ENCODE data around the gene KRT27.

KRT27 gene

DNA sequence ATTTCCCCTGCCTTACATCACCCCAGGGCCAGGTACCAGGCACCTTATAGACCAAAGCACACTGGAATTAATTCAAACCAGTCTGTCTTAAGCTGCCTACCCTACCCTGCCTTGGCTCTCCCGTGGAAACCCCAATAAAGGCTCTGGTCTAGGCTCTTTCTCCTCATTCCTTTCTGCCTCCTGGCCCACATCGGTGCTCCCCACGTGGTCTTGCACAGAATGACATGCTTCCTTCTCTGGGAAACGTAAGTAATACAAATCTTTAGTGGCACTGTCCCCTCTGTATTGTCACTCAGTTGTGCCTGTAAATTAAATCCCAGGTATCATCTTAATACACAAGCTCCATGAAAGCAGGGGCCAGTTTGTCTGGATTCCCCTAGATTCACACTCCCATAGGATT is 43.8 kb downstream of the KRT27 start:
- no peaks in the 10 kb centered on the region for H3K36me3 ChIP-seq
- H3K27me3 ChIP-seq (ENCODE audit: insufficient read depth, low read depth, severe bottlenecking) = peaks cover 95% of the 10 kb centered on the region
- TF ChIP-seq, protein P1, sequence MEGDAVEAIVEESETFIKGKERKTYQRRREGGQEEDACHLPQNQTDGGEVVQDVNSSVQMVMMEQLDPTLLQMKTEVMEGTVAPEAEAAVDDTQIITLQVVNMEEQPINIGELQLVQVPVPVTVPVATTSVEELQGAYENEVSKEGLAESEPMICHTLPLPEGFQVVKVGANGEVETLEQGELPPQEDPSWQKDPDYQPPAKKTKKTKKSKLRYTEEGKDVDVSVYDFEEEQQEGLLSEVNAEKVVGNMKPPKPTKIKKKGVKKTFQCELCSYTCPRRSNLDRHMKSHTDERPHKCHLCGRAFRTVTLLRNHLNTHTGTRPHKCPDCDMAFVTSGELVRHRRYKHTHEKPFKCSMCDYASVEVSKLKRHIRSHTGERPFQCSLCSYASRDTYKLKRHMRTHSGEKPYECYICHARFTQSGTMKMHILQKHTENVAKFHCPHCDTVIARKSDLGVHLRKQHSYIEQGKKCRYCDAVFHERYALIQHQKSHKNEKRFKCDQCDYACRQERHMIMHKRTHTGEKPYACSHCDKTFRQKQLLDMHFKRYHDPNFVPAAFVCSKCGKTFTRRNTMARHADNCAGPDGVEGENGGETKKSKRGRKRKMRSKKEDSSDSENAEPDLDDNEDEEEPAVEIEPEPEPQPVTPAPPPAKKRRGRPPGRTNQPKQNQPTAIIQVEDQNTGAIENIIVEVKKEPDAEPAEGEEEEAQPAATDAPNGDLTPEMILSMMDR (IDR thresholded peaks at IDR 0.05; ENCODE audit: low read depth, low read length) = no peak
- H3K9me3 ChIP-seq (ENCODE audit: severe bottlenecking) = peaks cover 34% of the 10 kb centered on the region
- no peak for DNase-seq
- no peak overlapping the region for H3K4me3 ChIP-seq (ENCODE audit: low read depth, low read length)
- no peak overlapping the region for H3K27ac ChIP-seq

DNA sequence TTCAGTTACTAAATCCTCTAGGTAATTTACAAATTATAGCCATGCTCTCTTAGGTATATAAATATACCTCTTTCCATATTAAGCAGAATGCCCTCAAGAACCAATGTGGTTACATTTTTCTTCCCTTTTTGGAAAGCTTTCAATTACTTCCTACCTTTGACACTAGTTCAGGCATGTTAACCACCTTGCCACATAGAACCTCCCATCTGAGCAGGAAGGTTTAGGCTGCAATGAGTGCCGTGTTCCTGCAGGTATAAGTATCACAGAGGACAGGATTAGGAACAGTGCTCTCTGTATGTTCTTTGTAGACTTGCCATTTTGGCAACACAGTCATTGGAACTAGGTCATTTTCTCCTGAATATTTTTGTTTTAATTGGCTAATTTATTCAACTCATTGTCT is 47.3 kb downstream of the KRT27 start:
- Histone ChIP-seq H3K36me3 (no peaks in the 10 kb centered on the region), H3K27ac (no peak overlapping the region), H3K9me3 (ENCODE audit: severe bottlenecking) (peaks cover 14% of the 10 kb centered on the region), H3K27me3 (ENCODE audit: insufficient read depth, low read depth, severe bottlenecking) (peaks cover 91% of the 10 kb centered on the region), H3K4me3 (ENCODE audit: low read depth, low read length) (no peak overlapping the region)
- TF ChIP-seq, protein P1 (IDR thresholded peaks at IDR 0.05; ENCODE audit: low read depth, low read length) = no peak
- no peak for DNase-seq

GRCh38 chr17:40734018-40734417 is 48.3 kb downstream of the KRT27 start:
- Histone ChIP-seq H3K4me3 (ENCODE audit: low read depth, low read length) (no peak overlapping the region), H3K27ac (no peak overlapping the region)
- TF ChIP-seq, protein P1 (IDR thresholded peaks at IDR 0.05; ENCODE audit: low read depth, low read length) = no peak

GRCh38 chr17:40730970-40731369 is 51.4 kb downstream of the KRT27 start:
- Histone ChIP-seq H3K36me3 (no peaks in the 10 kb centered on the region), H3K27me3 (ENCODE audit: insufficient read depth, low read depth, severe bottlenecking) (peaks cover 88% of the 10 kb centered on the region), H3K9me3 (ENCODE audit: severe bottlenecking) (peaks cover 14% of the 10 kb centered on the region), H3K4me3 (ENCODE audit: low read depth, low read length) (no peak overlapping the region), H3K27ac (no peak overlapping the region)
- DNase-seq = no peak
- TF ChIP-seq, protein P1 (IDR thresholded peaks at IDR 0.05; ENCODE audit: low read depth, low read length) = no peak

More at GRCh38 chr17:40734018-40734417, 48.3 kb downstream of the KRT27 start:
- no peaks in the 10 kb centered on the region for H3K36me3 ChIP-seq
- H3K27me3 ChIP-seq (ENCODE audit: insufficient read depth, low read depth, severe bottlenecking) = peaks cover 89% of the 10 kb centered on the region
- no peak for DNase-seq
- peaks cover 14% of the 10 kb centered on the region for H3K9me3 ChIP-seq (ENCODE audit: severe bottlenecking)

- Histone ChIP-seq H3K9me3 (ENCODE audit: severe bottlenecking) (peaks cover 4% of the 10 kb centered on the region), H3K27ac (no peak overlapping the region), H3K36me3 (no peaks in the 10 kb centered on the region), H3K27me3 (ENCODE audit: insufficient read depth, low read depth, severe bottlenecking) (peaks cover 89% of the 10 kb centered on the region), H3K4me3 (ENCODE audit: low read depth, low read length) (no peak overlapping the region)
- TF ChIP-seq, protein P1 (IDR thresholded peaks at IDR 0.05; ENCODE audit: low read depth, low read length) = no peak
- no peak for DNase-seq
These were observed 54.7 kb downstream of the KRT27 start for GRCh38 chr17:40727447-40728231.

GRCh38 chr17:40726919-40727318 is 55.4 kb downstream of the KRT27 start:
- no peaks in the 10 kb centered on the region for H3K36me3 ChIP-seq
- DNase-seq = no peak
- TF ChIP-seq, protein P1 (IDR thresholded peaks at IDR 0.05; ENCODE audit: low read depth, low read length) = no peak
- H3K9me3 ChIP-seq (ENCODE audit: severe bottlenecking) = peaks cover 4% of the 10 kb centered on the region
- H3K27me3 ChIP-seq (ENCODE audit: insufficient read depth, low read depth, severe bottlenecking) = peaks cover 90% of the 10 kb centered on the region
- no peak overlapping the region for H3K27ac ChIP-seq
- H3K4me3 ChIP-seq (ENCODE audit: low read depth, low read length) = no peak overlapping the region
